BJ (cell line): ENCODE results near the gene SYNE1. TPM values are rescaled to one million over a fixed set of nuclear protein-coding genes. Genes with fewer than 3 reads are reported as not detected.

Experiments
- CTCF ChIA-PET: fragments of 350-600 bp; formaldehyde crosslinking; extraction: SDS; loops from one replicate; lab custom pipeline; 2021; ENCODE audit warnings: antibody characterized with exemption, inconsistent platforms; lab: Yijun Ruan, JAX
- POLR2A ChIA-PET: fragments of 300-600 bp; sonication (Branson Sonifier 250); formaldehyde crosslinking; extraction: SDS; loops from one replicate; lab custom pipeline; 2021; ENCODE audit warnings: antibody characterized with exemption; lab: Charles Lee
- DNase-seq: peaks from one replicate; pipeline ENCODE4 v3.0.0-alpha.2; 2011; ENCODE audit warnings: low read depth
- H3K27me3 ChIP-seq: 2 replicates; pipeline ENCODE4 v1.6.0; 2011; ENCODE audit warnings: low read length; ENCODE audit not compliant: control insufficient read depth, insufficient read depth
- H3K36me3 ChIP-seq: 2 replicates; pipeline ENCODE4 v1.5.1; 2011; ENCODE audit warnings: low read length; ENCODE audit not compliant: control insufficient read depth, insufficient read depth
- H3K4me3 ChIP-seq: 2 replicates; pipeline ENCODE4 v1.5.1; 2011; ENCODE audit warnings: low read depth, mild to moderate bottlenecking, control low read depth, low read length
- CTCF ChIP-seq: IDR thresholded peaks from 2 replicates; pipeline ENCODE4 v1.5.1; 2011; ENCODE audit warnings: low read depth, mild to moderate bottlenecking, control low read depth, inconsistent platforms, low read length, moderate library complexity; ENCODE audit not compliant: insufficient read depth
- polyA plus RNA-seq: library from polyadenylated mRNA; depleted of rRNA; stranded (reverse); fragments of >200 nt; gene quantifications from 2 replicates; pipeline ENCODE4 v1.2.3, GENCODE V29; 2011

Gene SYNE1
- polyA plus RNA-seq, 1 experiment: 44.2 TPM

- H3K27me3 ChIP-seq: no peaks in the 10 kb centered on the region
- peak overlapping the region; percentile 64 for H3K4me3 ChIP-seq
- CTCF ChIA-PET: no interaction called here
- POLR2A ChIA-PET: no interaction called here
- no peak; the same call in 1 of the 2 replicates for TF ChIP-seq CTCF
- no peaks in the 10 kb centered on the region for H3K36me3 ChIP-seq
- no peak for DNase-seq
These were observed 1.0 kb downstream of the SYNE1 start for GRCh38 chr6:152636021-152636608.

GRCh38 chr6:152634773-152635172, 2.4 kb downstream of the SYNE1 start:
- Histone ChIP-seq H3K27me3 (no peaks in the 10 kb centered on the region), H3K36me3 (no peaks in the 10 kb centered on the region), H3K4me3 (no peak overlapping the region)
- DNase-seq: no peak
- POLR2A ChIA-PET: no interaction called here
- TF ChIP-seq CTCF: no peak
- CTCF ChIA-PET: interaction anchor here (0.6 to 0.8 kb wide), 2 partner anchors 60 to 135 kb away, joined by 3 to 5 read pairs; no protein-coding TSS in a partner anchor

- Histone ChIP-seq H3K36me3 (no peaks in the 10 kb centered on the region), H3K27me3 (no peaks in the 10 kb centered on the region), H3K4me3 (no peak overlapping the region)
- no peak for TF ChIP-seq CTCF
- ChIA-PET POLR2A (no interaction called here), CTCF (interaction anchor here (0.7 to 1.2 kb wide), 3 partner anchors 10 to 80 kb away, joined by 3 to 4 read pairs (median 4); no protein-coding TSS in a partner anchor)
- no peak for DNase-seq
These were observed 4.9 kb downstream of the SYNE1 start for GRCh38 chr6:152632121-152632782.

- CTCF ChIA-PET: interaction anchor here (0.7 to 1.2 kb wide), 4 partner anchors 8 to 146 kb away, joined by 3 to 4 read pairs (median 4); no protein-coding TSS in a partner anchor
- no peaks in the 10 kb centered on the region for H3K36me3 ChIP-seq
- no peak for DNase-seq
- no peak overlapping the region for H3K4me3 ChIP-seq
- no peaks in the 10 kb centered on the region for H3K27me3 ChIP-seq
- POLR2A ChIA-PET: no interaction called here
- no peak for TF ChIP-seq CTCF
These were observed 5.8 kb downstream of the SYNE1 start for GRCh38 chr6:152631376-152631775.

GRCh38 chr6:152630832-152631231, 6.3 kb downstream of the SYNE1 start:
- ChIA-PET CTCF (interaction anchor here (0.7 to 1.3 kb wide), 6 partner anchors 8 to 146 kb away, joined by 3 to 5 read pairs (median 4); no protein-coding TSS in a partner anchor), POLR2A (no interaction called here)
- H3K4me3 ChIP-seq: no peak overlapping the region
- DNase-seq: no peak
- H3K27me3 ChIP-seq: no peaks in the 10 kb centered on the region
- H3K36me3 ChIP-seq: no peaks in the 10 kb centered on the region
- no peak for TF ChIP-seq CTCF
